ENCODE results near the gene RABL3.
"Not testable (repeated sequence)": the region's sequence is repeated elsewhere in the genome, so short reads cannot be mapped to it uniquely, and the experiment has no call there.

Gene RABL3

DNA sequence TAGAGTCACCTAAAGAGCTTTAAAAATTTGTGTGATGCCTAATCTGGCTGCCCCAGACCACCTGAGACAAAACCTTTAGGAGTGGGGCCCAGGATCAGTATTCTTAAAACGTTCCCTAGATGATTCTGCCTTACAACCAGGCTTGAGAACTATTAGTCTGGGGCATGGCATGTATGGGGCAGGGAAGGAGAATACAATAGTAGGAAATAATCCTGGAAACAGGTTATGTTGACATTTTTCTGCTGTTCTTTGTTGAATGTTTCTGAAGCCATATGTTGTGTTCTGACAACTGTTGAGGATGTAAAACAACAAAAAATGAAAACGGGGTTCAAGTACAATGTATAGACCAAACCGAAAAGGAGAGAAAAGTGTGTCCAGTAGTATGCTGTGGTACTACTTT lies 3.1 kb upstream of the RABL3 start:
- no peak for DNase-seq (ENCODE audit: low read depth)

DNA sequence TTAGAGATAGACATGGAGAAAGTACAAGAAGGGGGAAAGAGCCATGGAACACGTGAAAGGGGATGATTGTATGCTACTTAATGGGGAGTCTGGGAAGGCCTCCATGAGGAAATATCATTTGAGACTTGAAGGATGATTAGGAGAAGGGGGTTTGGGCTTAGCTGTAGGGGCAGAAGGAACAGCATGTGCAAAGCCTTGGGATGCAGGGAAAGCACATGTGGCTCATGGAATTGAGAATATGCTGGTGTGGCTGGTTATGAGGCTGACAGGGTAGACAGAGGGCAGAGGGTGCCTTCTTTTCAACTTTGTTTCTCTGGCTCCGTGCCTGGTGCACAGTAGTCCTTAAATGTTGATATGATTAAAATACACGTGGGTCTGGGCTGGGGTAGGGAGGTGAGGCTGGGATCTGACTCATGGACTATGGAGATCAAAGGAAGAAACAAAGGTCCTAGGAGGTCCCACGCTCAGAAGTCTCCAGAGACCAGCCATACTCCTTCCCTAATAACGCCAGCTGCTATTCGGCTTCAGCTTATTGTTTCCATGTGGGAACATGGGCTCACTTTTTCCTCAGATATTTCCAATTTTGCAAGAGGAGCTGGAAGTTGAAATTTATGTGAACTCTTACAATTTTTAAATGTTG lies 1.4 kb upstream of the RABL3 start:
- no peak for DNase-seq (ENCODE audit: low read depth)

DNA sequence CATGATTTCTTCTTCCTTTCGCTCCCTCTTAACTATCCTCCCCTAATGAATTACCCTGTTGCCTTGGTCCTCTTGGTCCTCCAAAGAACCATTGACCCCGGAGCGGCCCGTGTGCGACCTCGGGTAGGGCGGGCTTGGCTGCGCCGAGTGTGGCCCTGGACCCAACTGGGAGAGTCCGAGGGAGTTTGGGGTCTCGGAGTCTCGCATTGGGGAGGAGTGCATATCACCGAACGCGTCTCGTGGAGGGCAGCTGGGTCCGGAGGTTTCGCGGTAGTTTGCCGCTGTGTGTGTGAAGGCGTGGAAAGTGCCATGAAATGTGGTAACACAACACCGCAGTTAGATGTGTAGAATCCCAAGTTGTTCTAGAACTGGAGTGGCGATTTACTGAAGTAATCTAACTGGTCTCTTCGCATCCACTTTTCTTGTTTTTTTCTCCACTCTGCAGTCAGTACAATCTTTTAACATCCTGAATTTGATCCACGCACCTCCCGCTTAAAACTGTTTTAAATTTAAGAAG lies 591 bp upstream of the RABL3 start:
- peak; percentile 11 for DNase-seq (ENCODE audit: low read depth)

GRCh38 chr3:120741837-120742197 lies 499 bp downstream of the RABL3 start:
- DNase-seq (ENCODE audit: low read depth), result no peak

DNA sequence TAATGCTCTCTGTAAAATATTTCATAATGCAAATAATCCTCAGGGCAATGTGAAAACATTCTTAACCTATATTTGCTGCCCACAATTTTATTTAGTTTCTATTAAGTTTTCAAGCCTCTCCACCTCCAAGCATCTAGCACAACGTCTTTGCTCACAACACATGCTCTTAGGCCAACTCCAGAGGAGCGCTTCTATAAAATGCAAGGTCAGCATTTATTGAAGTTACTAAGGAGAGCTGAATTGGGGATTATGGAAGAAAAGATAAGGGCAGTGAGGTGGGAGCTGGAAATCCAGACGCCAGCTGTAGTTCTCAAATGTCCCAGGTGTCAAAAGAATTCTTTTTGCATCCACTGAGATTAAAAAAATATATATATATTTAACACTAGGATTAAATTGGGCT lies 996 bp downstream of the RABL3 start:
- DNase-seq (ENCODE audit: low read depth), result no peak

DNA sequence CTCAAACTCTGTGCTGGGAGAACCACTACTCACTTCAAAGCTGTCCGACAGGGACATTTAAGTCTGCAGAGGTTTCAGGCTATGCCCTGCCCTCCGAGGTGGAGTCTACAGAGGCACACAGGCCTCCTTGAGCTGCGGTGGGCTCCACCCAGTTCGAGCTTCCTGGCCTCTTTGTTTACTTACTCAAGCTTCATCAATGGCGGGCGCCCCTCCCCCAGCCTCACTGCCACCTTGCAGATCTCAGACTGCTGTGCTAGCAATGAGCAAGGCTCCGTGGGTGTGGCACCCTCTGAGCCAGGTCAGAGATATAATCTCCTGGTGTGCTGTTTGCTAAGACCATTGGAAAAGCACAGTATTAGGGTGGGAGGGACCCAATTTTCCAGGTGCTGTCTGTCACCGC lies 4.3 kb downstream of the RABL3 start:
- not testable (repeated sequence) for DNase-seq (ENCODE audit: low read depth)

DNA sequence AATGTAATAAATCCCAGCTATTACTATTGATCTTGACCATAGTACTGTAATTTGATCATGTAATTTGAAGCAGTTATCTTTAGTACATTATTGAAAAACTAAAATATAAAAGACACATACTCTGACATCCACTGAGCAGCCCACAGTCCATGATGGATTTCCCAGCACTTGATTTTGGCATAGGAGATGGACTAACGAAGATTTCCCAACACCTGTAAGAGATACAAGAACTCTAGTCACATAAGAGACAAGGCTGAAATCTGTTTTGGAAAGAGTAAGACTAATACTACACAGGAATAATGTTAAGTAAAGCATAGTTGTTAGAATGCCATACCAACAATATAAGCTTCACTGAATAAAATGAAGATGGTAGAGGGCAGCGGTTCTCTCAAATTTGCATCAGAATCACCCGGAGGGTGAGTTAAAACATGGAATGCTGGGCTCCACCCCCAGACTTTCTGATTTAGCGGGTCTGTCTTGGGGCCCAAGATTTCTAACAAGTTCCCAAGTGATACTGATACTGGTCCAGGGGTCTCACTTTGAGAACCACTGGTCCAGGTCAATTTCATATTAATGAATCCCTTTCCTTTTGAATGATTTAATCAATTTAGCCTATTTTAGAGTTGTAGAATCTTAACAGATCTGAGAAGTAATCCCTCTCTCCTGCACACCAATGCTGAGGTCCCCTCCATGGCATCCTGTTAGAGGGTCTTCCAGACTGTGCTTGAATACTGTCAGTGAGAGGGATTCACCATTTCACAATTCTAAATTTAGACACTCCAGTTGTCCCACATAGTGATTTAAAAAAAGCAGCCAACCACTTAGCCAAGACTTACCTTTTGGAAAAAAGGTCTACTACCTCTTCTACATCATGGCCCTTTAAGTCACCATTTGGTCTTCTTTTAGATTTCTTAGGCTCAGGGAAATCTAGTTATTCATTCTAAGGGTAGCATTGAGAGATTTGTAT lies 11.5 kb downstream of the RABL3 start:
- DNase-seq (ENCODE audit: low read depth), result no peak

DNA sequence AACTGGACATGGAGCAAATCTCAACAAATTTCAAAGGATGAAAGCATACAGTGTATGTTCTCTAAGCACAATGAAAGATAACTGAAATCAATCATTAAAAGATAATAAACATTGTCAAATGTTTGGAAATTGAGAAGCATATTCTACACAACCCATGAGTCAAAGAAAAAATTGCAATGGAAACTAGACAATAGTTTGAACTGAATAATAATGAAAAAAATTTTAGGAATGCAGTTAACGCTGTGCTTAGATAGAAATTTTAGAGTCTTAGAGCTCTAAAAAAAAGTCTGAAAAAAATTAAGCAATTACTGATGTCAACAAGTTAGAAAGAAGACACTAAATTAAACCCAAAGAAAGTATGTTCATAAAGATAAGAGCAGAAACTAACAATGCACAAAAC lies 15.5 kb downstream of the RABL3 start:
- no peak for DNase-seq (ENCODE audit: low read depth)

DNA sequence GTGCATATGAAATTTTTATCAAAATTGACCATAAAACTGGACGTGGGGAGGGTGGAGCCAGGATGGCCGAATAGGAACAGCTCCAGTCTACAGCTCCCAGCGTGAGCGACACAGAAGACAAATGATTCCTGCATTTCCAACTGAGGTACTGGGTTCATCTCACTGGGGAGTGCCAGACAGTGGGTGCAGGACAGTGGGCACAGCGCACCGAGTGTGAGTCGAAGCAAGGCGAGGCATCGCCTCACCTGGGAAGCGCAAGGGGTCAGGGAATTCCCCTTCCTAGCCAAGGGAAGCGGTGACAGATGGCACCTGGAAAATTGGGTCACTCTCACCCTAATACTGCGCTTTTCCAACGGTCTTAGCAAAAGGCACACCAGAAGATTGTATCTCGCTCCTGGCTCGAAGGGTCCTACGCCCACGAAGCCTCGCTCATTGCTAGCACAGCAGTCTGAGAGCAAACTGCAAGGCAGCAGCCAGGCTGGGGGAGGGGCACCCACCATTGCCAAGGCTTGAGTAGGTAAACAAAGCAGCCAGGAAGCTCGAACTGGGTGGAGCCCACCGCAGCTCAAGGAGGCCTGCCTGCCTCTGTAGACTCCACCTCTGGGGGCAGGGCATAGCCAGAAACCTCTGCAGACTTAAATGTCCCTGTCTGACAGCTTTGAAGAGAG lies 23.0 kb downstream of the RABL3 start:
- DNase-seq (ENCODE audit: low read depth), result peak; percentile 45

GRCh38 chr3:120713262-120713661 lies 29.1 kb downstream of the RABL3 start:
- DNase-seq (ENCODE audit: low read depth), result no peak

- DNase-seq (ENCODE audit: low read depth), result no peak
Measured at GRCh38 chr3:120710369-120710768, 31.9 kb downstream of the RABL3 start.

DNA sequence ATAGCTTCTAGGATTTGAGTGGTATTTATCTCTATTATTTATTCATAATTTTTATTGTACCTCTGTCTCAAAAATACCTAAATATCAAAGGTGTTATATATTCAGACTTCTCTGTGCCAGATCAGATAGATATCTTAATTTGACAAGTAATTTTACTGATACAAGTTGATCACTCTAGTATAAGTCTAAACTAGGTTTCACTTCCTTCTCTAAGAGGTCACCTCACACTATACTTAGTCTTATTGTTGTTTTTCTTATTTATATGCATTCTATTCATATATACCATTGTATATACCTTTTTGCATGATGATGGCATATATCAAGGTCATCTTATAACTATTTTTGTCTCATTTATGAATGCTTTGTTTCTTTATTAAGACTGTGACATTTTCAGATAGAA lies 33.9 kb downstream of the RABL3 start:
- DNase-seq (ENCODE audit: low read depth), result no peak

DNA sequence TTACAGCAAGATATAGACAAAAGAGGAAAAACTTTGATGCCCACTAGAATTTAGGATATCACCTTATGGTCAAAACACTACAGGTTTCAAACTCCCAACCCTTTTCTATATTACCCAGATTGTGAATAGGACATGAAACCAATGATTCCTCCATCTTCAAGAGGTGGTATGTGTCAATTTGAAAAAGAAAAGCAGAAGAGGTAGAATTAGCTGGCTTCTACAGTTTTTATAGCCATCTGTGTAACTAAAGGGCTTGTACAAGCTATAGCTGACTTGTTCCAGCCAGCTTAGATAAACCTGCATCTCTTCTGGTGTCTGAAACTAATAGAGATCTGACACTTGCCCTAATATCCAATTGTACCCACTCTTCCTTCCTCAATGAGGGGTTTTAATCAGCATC lies 35.4 kb downstream of the RABL3 start:
- no peak for DNase-seq (ENCODE audit: low read depth)

DNA sequence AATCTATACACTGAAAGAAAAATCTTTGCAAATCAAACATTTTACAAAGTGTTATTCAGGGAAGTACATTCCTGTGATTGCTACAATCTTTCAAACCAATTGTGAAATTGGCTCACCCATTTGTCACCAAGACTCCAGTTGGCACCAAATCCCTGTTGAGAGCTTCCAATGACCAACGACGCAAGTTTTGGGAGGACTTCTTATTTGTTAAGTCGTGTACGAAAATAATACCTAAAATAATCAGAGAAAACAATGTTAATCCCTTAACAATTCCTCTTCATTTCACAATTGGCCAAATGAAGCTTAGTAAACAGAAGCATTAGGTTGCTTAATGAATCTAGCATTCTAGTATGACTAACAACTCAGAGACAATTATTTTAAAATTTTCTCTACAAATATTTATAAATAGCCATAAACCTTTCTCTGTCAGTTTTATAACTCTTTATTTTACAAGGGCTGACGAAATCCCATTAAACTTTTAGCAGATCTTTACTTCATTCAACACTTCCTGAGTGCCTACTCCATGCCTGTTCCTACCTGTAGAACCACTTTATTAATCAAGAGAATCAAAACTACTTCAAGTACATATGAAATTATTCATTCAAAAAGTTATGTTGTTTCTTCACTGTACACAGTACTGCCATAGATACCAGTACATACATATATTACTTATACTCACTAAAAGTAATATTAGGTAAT lies 36.3 kb downstream of the RABL3 start:
- no peak for DNase-seq (ENCODE audit: low read depth)

DNA sequence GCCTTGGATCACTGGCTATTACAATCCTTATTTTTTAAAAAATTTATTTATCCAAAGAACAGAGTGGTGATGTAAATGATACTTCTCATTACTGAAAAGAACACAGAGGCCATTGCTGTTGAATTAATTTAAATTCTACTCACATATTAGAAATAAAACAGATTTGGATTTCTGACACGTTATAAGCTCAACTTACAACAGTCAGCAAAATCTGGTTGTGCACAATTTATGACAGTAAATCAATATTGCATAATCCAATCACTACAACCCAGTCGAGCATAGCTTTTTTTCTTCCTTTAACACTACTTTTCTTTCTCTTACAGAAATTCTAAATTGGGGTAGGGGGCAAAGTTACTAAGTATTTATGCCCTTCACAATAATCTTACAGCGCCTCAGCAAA lies 43.0 kb downstream of the RABL3 start:
- DNase-seq (ENCODE audit: low read depth), result no peak

GRCh38 chr3:120693439-120694171 lies 48.7 kb downstream of the RABL3 start:
- DNase-seq (ENCODE audit: low read depth), result no peak

GRCh38 chr3:120689395-120689794 lies 52.9 kb downstream of the RABL3 start:
- no peak for DNase-seq (ENCODE audit: low read depth)

DNA sequence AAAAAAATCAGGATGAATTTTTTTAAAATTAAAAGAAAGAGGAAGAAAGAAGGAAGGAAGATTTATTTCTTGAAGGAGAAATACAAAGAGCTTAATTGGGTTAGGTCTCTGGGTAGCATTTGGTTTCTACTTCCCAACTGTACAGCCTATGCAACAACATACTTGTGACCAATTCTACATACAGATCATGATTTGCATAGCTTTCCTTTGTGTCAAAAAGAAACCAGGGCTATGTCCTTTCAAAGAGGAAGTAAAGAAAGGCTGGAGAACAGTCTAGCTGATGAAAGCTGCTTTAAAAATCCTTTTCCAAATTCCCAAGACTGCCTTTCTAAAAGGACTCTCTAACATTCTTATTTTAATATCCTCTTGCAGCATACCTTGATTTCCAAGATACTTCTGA lies 54.2 kb downstream of the RABL3 start:
- DNase-seq (ENCODE audit: low read depth), result no peak

- no peak for DNase-seq (ENCODE audit: low read depth)
Measured at GRCh38 chr3:120685411-120685810, 56.9 kb downstream of the RABL3 start.

GRCh38 chr3:120684896-120685295 lies 57.4 kb downstream of the RABL3 start:
- no peak for DNase-seq (ENCODE audit: low read depth)

DNA sequence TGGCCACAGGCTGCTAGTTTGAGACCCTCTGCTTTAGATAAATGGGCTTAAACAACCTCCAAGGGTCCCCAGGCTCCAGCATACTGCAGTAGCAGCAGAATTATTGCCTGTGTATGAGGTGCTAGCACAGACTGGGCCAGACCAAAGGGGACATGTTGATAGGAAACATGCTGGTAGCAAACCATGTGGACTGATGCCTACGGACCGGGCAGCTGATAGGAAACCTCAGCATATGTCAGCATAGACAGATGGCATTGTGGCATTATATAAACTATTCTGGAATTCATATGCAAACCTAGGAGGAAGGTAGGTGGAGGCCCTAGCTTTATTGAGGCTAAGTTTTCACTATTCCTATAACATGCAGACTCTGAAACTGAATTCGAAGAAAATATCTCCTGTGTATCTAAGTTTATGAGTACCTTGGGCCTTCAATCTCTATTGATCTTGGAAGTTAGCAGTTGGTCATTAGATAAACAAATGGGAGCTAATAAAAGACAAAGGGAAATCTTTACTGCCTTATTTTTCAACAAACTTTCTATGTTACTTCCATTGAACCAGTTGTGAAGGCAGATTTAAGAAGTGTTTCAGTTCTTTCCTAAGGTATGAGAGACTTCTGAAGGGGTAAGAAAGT lies 58.5 kb downstream of the RABL3 start:
- DNase-seq (ENCODE audit: low read depth), result no peak

Measured in stimulated activated CD8-positive, alpha-beta memory T cell treated with anti-CD3 and anti-CD28 coated beads, Interleukin-4, amount 100 ng/mL, for 24 hours (primary cell).